ENCODE results near the gene SATB2. TPM values are rescaled to one million over a fixed set of nuclear protein-coding genes. Genes with fewer than 3 reads are reported as not detected.

The SATB2 gene
- total RNA-seq, 1 donor from 2014 or later: 2.7 TPM

- no peak for DNase-seq (ENCODE audit: low spot score)
Measured at GRCh38 chr2:199452260-199452990, 5.3 kb downstream of the SATB2 start.

- DNase-seq (ENCODE audit: low spot score): no peak
Measured at GRCh38 chr2:199449956-199450355, 7.8 kb downstream of the SATB2 start.

- DNase-seq (ENCODE audit: low spot score): no peak
Measured at GRCh38 chr2:199449455-199449854, 8.3 kb downstream of the SATB2 start.

- no peak for DNase-seq (ENCODE audit: low spot score)
Measured at GRCh38 chr2:199446996-199447576, 10.7 kb downstream of the SATB2 start.

- no peak for DNase-seq (ENCODE audit: low spot score)
Measured at GRCh38 chr2:199444749-199445148, 13.0 kb downstream of the SATB2 start.

- DNase-seq (ENCODE audit: low spot score): no peak
Measured at GRCh38 chr2:199443589-199444130, 14.1 kb downstream of the SATB2 start.

GRCh38 chr2:199442173-199442572 lies 15.6 kb downstream of the SATB2 start:
- no peak for DNase-seq (ENCODE audit: low spot score)

GRCh38 chr2:199441759-199442158 lies 16.0 kb downstream of the SATB2 start:
- DNase-seq (ENCODE audit: low spot score): no peak

- no peak for DNase-seq (ENCODE audit: low spot score)
Measured at GRCh38 chr2:199440118-199440517, 17.6 kb downstream of the SATB2 start.

GRCh38 chr2:199439542-199439941 lies 18.2 kb downstream of the SATB2 start:
- no peak for DNase-seq (ENCODE audit: low spot score)

- DNase-seq (ENCODE audit: low spot score): no peak
Measured at GRCh38 chr2:199439066-199439465, 18.7 kb downstream of the SATB2 start.

- no peak for DNase-seq (ENCODE audit: low spot score)
Measured at GRCh38 chr2:199434555-199434954, 23.2 kb downstream of the SATB2 start.

- DNase-seq (ENCODE audit: low spot score): no peak
Measured at GRCh38 chr2:199433204-199433832, 24.4 kb downstream of the SATB2 start.

GRCh38 chr2:199431746-199432213 lies 26.0 kb downstream of the SATB2 start:
- no peak for DNase-seq (ENCODE audit: low spot score)

GRCh38 chr2:199430214-199430613 lies 27.5 kb downstream of the SATB2 start:
- DNase-seq (ENCODE audit: low spot score): no peak

GRCh38 chr2:199428291-199428690 lies 29.4 kb downstream of the SATB2 start:
- DNase-seq (ENCODE audit: low spot score): no peak

GRCh38 chr2:199424160-199424559 lies 33.6 kb downstream of the SATB2 start:
- no peak for DNase-seq (ENCODE audit: low spot score)

GRCh38 chr2:199419428-199419827 lies 38.3 kb downstream of the SATB2 start:
- no peak for DNase-seq (ENCODE audit: low spot score)

- DNase-seq (ENCODE audit: low spot score): no peak
Measured at GRCh38 chr2:199414465-199414864, 43.3 kb downstream of the SATB2 start.

- no peak for DNase-seq (ENCODE audit: low spot score)
Measured at GRCh38 chr2:199414001-199414400, 43.7 kb downstream of the SATB2 start.

- DNase-seq (ENCODE audit: low spot score): no peak
Measured at GRCh38 chr2:199409759-199410529, 47.8 kb downstream of the SATB2 start.

- no peak for DNase-seq (ENCODE audit: low spot score)
Measured at GRCh38 chr2:199407421-199407820, 50.3 kb downstream of the SATB2 start.

Data from ureter (tissue), 1 donor.